Measurements from ENCODE around the gene PLA2G12A.

DNA sequence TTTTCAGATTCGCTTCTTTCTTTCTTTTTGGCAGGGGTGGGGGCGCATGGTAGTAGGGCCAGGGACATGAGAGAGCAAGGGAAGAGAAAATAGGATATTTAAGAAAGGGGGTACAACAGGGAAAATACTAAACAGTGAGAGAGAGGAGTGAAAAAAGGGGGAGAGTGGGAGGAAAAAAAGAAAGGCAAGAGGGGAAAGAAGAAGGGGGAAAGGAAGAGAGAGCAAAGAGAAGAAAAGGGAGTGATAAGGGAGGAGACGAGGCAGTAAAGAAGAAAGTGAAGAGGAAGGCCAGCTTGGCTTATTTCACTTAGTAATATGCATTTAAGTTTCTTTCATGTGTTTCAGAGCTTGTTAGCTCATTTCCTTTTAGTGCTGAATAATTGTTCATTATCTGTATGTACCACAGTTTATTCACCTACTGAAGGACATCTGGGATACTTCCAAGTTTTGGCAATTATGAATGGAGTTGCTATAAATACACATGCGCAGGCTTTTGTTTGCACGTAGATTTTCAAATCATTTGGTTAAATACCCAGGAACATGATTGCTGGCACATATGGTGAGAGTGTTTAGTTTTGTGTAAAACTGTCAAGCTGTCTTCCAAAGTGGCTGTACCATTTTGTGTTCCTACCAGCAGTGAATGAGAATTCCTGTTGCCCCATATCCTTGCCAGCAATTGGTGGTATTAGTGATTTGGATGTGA, 63.9 kb downstream of the PLA2G12A start:
- TF ChIP-seq MXI1 (IDR thresholded peaks at IDR 0.05; ENCODE audit: low read depth, low read length) (no peak), SMARCC2 (IDR thresholded peaks at IDR 0.05; ENCODE audit: low read depth) (no peak), RFX1 (IDR thresholded peaks at IDR 0.05) (no peak), PHF20 (IDR thresholded peaks at IDR 0.05; ENCODE audit: partially characterized antibody) (no peak), NFIC (IDR thresholded peaks at IDR 0.05) (no peak), NFE2L1 (tag; IDR thresholded peaks at IDR 0.05; ENCODE audit: borderline replicate concordance, low read depth) (no peak), ZNF239 (CRISPR knock-in tag; IDR thresholded peaks at IDR 0.05) (no peak), MYNN (IDR thresholded peaks at IDR 0.05) (no peak), MYNN (CRISPR knock-in tag; IDR thresholded peaks at IDR 0.05) (no peak), GABPA (tag; conservative IDR thresholded peaks at IDR 0.05; ENCODE audit: low read depth) (no peak)
- TF ChIP-seq, protein P1, sequence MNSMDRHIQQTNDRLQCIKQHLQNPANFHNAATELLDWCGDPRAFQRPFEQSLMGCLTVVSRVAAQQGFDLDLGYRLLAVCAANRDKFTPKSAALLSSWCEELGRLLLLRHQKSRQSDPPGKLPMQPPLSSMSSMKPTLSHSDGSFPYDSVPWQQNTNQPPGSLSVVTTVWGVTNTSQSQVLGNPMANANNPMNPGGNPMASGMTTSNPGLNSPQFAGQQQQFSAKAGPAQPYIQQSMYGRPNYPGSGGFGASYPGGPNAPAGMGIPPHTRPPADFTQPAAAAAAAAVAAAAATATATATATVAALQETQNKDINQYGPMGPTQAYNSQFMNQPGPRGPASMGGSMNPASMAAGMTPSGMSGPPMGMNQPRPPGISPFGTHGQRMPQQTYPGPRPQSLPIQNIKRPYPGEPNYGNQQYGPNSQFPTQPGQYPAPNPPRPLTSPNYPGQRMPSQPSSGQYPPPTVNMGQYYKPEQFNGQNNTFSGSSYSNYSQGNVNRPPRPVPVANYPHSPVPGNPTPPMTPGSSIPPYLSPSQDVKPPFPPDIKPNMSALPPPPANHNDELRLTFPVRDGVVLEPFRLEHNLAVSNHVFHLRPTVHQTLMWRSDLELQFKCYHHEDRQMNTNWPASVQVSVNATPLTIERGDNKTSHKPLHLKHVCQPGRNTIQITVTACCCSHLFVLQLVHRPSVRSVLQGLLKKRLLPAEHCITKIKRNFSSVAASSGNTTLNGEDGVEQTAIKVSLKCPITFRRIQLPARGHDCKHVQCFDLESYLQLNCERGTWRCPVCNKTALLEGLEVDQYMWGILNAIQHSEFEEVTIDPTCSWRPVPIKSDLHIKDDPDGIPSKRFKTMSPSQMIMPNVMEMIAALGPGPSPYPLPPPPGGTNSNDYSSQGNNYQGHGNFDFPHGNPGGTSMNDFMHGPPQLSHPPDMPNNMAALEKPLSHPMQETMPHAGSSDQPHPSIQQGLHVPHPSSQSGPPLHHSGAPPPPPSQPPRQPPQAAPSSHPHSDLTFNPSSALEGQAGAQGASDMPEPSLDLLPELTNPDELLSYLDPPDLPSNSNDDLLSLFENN (IDR thresholded peaks at IDR 0.05; ENCODE audit: low read depth in 2 of 2, low read length in 2 of 2): no peak

All from K562 (cell line).